NCI-H446 treated with DMSO at 0.1 percent for 48 hours (cell line): ENCODE results near the gene CD99L2.

Experiments
- DNase-seq: peaks from one replicate; lab custom pipeline; 2025; lab: John Stamatoyannopoulos, UW

CD99L2 gene

DNA sequence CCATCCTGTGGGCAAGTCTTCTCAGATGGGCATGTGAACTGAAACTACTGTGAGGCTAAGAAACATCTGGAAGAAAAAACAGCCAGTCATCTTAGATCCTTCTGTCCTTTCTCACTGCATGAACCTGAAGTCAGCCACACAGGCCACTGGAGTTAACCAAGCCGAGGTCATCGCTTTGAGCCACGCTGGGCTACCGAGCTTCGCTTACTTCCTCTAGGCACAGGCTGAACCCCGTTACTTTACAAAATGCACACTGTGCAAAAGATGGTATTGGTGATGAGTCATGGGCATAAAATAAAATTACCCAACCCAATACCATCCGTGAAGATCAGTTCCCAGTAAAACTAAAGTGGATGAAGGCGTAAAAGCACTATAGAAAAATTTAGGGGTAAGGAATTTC is 119.1 kb downstream of the CD99L2 start:
- no peak for DNase-seq

DNA sequence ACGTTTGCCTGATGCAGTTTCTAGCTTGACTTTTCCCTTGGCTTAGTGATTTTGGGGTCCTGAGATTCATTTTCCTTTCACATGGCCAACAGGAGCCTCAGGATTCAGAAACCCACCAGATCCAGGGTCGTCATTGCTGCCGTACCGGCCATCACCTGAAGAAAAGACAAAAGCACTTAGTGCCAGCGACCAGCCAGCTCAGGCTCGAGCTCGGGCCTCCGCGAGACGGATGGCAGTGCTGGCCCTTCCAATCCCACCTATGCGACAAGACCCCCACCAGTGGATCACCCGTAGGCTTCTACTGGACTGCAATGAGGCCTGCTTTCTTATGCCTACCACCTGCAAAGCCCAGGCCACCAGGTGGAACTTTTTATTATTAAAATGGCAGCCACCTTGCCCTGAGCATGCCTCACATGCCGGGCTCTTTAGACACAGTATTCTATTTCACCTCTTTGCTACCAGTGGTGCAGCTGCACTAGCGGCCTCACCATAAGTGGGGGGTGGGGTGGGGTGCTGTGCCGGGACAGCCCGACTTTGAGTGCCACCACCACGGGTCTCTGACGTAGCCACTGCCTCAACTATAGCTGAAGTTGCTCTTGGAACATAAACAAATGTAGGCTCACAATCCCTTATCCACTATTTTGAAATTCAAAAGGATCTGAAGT is 121.0 kb downstream of the CD99L2 start:
- no peak for DNase-seq

DNA sequence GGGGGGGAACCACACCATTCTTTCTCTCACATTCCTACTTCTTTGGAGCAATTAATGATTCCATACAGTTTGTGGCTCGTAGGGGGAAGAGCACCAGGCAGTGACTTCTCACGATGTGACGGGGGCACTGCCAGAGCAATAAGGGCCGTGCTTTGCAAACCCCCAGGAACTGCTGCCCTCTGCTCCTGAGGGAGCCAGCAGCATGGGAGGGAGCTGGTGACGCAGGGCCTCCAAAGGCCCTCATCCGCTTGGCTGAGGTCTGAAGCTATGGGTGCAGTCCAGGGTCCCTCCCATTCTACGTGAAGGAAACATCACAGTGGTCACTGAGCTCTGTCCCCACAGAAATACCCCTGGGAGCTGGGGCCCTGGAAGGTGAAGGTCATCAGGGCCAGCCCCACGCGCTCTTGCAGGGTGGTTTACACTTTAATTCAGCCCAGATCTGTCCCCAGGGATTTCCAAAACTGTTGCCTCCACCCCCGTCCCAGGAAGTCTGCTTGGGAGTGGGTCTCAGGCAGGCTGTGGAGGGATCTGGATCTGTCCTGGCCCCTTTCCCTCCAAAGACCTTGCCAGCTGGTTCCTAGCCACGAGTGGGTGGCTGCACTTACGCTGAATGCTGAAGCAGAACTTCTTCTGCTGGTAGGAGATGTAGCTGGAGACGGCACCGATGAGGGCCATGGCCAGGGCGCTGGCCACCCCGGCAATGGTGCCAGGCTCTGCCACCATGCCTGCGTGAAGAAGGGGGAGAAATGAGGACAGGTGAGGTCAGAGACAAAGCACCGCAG is 122.7 kb downstream of the CD99L2 start:
- DNase-seq, result no peak

DNA sequence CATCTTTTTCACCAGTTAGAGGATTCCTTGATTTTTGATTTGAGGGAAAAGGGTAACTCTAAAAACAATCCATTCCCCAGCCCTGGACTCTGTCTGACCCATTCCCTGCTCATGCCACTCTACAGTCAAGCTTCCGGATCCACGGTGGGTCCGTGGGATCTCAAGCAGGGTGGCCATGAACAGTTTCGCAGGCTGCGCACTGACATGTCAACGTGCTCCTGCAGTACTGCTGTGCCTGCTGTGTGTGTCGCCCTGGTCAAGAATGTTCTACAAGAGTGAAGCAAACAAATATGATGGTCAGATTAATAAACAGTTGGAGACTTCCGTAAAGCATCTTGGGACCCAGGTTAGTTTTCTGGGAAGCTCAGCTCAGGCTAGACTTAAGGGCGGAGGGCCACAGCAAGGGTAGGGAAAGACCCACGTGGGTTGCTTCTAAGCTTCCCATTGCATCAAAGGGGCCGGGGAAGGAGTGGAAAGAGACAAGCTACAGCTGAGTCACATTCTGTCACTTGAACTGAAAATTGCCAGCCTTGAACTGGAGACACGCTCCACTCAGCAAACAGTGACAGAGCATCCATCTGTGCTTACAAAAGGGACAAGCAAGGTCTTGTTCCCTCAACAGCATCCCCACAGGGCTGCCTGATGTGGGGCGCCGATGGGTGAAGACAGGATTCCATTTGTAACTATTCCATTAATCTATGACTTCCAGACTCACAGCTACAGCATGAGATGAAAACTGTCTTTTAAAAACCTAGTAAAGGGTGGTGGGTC is 123.5 kb downstream of the CD99L2 start:
- DNase-seq, result no peak

DNA sequence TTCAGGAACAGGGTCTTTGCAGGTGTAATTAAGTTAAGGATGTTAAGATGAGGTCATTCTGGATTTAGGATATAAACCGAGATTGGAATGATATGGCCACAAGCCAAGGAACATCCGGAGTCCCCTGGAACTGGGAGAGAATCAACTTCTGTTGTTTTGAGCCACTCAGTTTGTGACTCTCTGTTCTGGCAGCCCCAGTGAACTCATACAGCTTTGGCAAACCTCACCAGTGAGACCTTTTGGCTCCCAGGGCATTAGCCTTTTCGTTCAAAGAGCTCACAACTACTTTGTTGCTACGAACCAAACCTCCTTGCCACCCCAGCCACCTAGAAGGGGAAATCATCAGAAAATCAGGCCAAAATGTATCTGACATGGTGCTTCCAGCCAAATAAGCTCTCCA is 124.8 kb downstream of the CD99L2 start:
- DNase-seq, result no peak

DNA sequence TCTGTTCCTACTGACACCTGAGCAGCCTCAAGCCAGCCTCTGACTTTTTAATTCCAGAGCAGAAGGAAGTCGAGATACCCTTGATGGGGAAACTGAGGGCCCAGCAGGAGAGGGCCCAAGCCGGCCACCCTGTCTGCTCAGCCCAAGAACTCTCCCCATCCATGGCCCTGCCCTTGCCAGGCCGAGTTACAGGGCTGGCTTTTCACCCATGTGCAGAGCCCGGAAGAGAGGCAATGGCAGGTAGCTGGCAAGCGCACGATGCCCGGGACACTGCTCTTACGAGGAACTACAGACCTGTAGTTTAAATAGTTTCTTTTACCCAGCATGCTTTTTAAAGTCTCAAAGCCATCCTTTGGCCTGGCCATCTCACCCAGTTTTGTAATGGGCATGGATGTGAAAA is 125.4 kb downstream of the CD99L2 start:
- DNase-seq, result no peak

DNA sequence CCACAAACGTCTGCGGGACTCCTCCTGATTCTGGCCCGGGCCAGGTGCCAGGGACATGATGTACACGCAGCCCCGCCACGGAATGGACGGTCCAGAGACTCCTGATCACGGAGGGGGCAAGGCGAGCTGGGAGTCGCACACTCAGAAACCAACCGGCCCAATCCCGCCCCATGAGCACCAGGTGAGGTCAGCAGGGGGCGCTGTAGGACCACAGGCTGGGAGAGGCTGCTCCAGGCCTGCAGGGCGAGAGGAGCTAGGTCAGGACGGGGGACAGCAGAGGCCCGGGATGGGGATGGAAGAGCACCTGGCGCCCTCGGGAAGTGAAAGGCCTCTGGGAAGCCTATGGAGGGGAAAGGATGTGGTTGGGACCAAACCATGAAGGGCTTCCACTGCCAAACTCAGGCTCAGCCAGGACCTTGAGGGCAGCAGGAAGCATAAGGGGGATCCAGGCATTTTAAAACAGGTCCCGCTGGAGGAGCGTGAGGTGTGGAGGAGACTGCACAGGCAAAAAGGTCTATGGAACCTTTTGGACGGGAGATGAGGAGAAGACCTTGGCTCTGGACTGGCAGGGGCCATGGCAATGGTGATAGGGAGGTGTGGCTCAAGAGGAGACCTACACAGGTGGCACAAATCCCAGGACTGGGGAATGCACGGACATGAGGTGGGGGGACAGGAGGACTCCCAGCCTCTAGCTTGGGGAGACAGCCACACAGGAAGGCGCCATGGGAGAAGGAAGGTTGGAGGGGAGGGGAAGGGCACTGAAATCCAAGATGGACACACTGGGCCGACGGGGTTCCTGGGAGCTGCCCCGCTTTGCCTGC is 126.1 kb downstream of the CD99L2 start:
- DNase-seq, result peak; percentile 1

DNA sequence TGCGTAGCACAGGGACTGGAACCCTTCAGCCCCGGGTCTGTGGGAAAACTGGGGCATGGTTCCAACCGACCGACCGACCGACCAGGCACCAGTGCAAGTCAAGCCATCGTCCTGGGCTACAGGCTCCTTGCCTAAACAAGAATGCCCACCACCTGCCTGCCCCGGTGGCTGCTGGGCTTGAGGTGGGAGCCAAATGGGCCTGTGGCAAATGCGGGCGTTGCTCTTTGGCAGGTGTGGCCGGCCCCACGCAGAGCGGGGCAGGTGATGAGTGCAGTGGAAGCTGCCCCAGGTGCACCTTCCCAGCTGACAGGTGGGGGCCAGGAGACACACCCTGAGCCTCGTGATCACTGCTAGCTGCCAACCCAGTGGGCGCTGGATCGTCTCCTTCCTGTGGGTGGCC is 127.4 kb downstream of the CD99L2 start:
- no peak for DNase-seq

DNA sequence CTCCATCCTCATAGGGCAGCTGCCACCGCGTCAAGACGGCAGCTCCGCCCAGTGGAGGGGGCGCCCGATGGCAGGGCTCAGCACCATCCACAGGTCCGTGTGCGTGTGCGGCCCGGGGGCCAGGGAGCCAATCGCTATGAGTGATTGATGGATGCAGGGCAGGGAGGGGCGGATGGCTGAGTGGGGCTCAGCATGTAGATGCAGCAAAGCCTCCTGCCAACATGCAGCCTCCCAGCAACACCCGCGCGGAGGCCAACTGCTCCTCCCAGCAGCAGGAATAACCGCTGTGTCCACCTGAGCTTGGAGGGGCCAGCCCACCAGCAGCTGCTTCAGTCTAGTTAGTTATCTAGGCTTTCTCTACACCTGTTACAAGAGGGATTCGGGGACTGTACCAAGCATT is 127.8 kb downstream of the CD99L2 start:
- DNase-seq, result no peak

DNA sequence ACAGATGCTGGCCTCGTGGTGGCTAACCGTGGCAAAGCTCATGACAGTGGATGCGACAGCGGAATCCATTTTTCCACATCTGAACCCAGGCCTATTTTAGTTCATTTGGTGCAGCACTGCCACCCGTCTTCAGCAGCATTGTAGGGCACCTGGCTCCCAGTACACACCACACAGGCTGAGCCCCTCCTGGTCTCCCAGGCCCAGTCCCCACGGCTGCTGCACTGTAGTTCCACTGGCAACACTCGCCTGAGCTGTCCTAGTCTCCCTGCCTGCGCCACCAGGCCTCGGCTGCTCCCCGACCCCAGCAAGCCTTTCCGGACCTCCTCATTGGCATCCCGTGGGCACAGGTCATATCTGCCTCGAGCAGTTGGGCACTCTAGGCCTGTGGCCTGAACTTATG is 129.1 kb downstream of the CD99L2 start:
- no peak for DNase-seq

DNA sequence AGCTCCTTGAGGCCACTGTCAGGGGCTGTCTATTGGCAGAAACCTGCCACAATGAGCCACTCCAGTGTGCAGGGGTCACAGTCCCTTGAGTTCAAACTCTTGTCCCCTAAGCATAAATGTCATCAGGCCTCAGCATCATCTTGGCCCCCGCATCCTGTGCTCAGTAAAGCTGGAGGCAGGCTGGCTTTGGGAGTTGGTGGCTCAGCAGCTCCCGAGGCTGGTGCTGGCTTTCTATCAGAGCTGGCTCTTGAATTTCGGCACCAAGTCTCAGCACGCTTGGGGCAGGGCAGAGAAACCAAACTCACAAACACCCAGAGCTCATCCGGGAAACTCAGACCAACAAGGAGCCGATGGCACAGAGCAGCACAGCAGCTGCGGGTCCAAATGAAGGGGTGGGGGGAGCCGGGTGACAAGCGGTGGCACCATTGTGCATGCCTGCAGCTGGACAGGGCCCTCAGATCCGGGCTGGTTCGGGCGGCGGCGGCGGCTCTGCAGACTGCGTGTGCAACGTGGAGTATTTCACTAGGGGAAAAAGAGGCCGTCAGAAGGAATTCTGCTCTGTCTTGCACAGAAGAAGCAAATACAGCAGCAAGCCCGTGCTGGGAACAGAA is 129.8 kb downstream of the CD99L2 start:
- DNase-seq, result no peak

DNA sequence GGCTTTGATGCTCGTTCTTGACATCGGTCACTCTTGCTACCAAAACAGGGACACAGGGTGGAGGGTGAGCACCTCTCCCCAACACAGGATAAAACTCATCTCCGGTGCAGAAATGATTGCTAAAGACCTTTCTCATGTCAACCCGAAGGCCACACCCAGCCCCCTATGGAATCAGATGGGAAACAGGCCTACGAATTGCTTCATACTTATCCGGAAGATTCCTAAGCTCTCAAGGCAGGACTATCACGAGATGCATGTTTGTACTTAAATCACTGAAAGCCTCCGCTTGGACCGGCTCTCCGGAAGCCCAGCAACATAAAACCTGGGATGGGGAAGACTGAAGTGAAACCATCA is 130.4 kb downstream of the CD99L2 start:
- DNase-seq, result no peak

DNA sequence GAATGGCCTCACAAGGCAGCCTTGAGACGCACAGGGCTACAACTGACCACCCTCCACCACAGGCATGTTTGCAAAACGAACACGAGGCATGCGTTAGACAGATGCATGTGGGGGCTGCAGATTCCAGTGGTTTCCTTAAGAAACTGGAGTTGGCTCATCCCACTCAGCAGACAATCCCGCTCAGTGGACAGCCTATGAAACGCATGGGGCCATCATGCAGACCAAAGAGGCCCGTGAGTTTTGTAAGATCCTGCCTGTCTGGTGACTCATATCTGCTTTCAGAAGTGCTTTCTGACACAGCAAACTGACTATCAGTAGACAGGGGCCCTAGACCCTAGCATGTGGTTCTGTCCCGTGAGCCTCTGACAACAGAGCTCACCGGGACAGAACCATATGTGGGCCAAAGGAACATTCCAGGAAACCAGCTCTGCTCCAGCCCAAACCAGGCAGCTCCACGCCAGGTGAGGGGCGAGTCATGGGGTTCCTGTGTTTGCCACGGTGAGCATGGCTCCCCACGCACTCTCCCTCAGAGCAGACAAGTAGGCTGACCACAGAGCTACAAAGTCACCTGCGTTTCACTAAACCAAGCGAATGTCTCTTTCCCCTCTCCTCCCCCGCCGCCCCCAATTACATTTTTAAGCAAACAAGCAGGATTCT is 130.9 kb downstream of the CD99L2 start:
- DNase-seq, result no peak

DNA sequence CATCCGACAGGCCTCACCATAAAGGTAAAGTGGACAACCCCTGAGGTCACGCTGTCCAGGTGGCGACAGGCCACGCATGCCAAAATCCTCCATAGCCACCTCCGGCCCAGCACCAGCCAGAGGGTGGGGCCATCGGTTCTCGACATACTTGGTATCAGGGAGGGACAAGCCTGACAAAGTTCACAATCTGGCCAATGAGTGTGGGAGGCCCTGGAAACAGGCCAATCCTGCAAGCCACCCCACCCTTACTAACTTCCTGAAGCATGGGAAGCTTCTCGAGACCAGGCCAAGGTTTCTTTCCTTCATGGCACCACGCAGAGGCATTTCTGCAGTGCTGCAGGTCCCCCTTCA is 131.4 kb downstream of the CD99L2 start:
- DNase-seq, result no peak

DNA sequence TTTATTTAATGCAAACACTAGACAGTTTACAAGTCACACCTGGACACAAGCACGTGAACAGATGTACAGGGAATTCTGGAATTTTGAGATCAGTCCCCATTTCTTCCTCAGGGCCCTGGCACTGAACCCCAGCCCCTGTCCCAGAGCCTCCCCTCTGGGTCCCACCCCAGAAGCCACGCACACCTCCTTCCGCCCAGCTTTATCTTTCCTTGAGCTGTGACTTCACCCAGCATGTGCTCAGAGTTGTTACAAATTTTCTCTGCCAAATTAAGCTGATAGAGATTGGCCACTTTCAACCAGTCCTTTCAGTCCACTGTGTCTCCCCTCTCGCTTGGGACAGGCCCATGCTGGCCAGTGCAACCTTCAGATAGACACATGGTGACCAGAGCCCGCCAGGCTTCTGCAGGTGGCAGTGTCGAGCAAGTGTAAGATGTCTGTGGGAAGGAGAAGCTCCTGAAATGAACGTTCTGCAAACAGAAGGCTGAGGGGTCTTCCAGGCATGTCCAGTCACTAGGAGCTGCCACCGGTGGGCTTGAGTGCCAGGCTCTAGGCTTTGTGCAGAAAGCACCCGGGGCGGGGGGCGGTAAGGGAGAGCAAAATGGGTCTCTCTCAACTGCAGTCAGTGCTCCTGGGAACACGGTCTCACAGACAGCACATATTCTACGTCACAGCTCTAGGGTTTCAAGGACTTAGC is 132.0 kb downstream of the CD99L2 start:
- no peak for DNase-seq

DNA sequence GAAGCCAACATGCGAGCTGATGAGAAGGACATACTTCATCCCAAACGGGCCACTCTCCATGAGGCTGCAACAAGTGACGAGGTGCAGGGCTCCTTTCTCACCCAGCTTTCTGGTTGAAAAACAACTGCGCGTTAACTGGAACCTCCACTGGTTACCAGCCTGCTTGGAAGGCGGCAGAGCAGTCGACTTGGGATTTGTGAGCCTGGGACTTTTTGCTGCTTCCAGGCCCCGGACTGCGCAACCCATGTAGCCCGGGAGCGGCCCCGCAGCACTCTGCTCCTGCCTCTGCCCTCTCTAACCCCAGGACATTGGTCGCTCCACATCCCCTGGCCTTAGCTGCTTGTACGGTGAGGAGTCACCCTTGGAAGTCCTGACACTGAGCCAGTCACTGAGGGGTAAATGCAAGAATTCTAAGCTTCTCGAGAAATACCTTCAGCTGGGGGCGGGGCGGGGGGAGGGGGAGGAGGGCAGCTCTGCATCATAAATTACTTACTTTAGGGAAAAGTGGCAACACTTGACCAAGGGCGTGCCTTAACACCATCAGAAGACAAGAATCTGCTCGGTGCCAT is 132.6 kb downstream of the CD99L2 start:
- DNase-seq, result no peak

DNA sequence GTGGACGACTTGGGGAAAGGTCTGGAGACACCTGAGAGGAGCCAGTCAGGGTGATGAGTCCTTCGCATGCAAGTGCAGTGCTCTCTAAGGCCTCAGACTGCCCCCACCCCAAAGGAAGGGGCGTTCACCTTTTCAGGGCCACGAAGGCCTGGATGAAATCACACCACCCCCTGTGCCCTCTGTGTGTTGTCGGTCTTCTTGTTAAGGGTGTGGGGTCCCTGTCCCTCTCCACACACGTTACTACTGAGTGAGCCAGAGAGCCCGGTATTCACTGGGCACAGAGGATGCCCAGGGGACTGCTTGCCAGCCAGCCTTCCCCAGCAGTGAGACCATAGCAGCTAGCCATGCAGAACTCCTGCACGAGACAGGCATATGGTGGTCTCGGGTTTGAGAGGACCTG is 133.2 kb downstream of the CD99L2 start:
- DNase-seq, result no peak

DNA sequence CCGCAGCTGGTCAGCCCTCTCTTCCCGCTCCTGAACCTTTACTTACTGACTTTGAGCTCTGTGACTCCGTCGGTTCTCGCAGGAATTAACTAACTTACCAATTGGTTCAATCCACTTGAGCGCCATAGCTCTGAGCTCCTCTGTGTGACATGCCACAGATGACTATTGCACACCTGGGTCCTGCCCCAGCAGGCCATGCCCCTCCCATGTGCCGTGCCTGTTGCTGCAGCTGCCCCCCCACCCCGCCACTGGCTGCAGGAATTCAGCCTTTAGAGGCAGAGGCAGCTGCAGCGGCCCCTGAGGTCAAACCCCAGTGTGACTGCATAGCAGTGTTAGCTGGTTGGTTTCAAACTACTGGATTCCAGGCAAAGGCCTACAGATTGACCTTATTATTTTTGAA is 134.7 kb downstream of the CD99L2 start:
- no peak for DNase-seq

DNA sequence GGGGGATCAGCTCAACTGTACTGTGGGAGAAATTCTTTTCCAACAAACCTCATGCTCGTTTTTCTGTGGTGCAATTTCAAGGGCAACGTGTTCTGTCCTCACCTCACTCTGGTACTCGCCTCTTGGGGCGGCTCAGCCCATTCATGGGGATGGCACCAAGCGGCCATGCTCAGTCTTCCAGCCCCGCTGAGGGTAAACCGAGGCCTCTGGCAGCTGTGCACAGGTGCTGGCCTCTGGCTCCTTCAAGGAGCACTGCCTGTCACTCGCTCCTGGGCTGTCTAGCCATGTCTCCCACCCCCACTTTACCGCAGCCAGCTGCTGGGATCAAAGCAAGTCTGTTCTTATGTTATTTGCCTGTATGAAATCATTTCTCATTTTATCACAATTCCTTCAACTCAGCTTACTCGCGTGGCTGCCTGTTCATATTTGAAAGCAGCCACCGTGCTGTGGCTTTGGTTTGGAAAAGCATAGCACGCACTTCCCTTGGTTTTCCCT is 135.1 kb downstream of the CD99L2 start:
- no peak for DNase-seq
